Osteoblast (primary cell): ENCODE results near the gene EFCAB8. TPM values are rescaled to one million over a fixed set of nuclear protein-coding genes. Genes with fewer than 3 reads are reported as not detected.

Source experiments
- DNase-seq: peaks from one replicate; pipeline ENCODE4 v3.0.0; 2011; ENCODE audit warnings: low spot score, mixed read lengths; ENCODE audit not compliant: insufficient read length; ENCODE audit errors: missing footprints
- H2AFZ ChIP-seq: 2 replicates; pipeline ENCODE4 v1.6.0; 2011; ENCODE audit warnings: mild to moderate bottlenecking, low read length
- H3K27ac ChIP-seq: 2 replicates; pipeline ENCODE4 v1.5.1; 2011; ENCODE audit warnings: mild to moderate bottlenecking, low read depth, low read length, moderate library complexity
- H3K27me3 ChIP-seq: 2 replicates; pipeline ENCODE4 v1.6.0; 2012; ENCODE audit warnings: mild to moderate bottlenecking, control low read depth, inconsistent platforms, low read length, moderate library complexity; ENCODE audit not compliant: insufficient read depth
- H3K36me3 ChIP-seq: 2 replicates; pipeline ENCODE4 v1.5.1; 2011; ENCODE audit warnings: mild to moderate bottlenecking, low read length, control low read depth, moderate library complexity; ENCODE audit not compliant: insufficient read depth
- H3K4me1 ChIP-seq: 2 replicates; pipeline ENCODE4 v1.5.1; 2011; ENCODE audit warnings: mild to moderate bottlenecking, low read length, control low read depth, moderate library complexity; ENCODE audit not compliant: insufficient read depth
- H3K4me2 ChIP-seq: 2 replicates; pipeline ENCODE4 v1.6.0; 2011; ENCODE audit warnings: mild to moderate bottlenecking, low read length; ENCODE audit not compliant: insufficient read depth
- H3K4me3 ChIP-seq: fragments of 200-600 bp; sonication (generic); 3 replicates; pipeline ENCODE4 v1.5.1; 2012; ENCODE audit warnings: mild to moderate bottlenecking, low read length, inconsistent platforms; ENCODE audit not compliant: insufficient read depth
- H3K79me2 ChIP-seq: 2 replicates; pipeline ENCODE4 v1.6.0; 2012; ENCODE audit warnings: mild to moderate bottlenecking, low read length, control low read depth, inconsistent platforms; ENCODE audit not compliant: insufficient read depth
- H3K9me3 ChIP-seq: 2 replicates; pipeline ENCODE4 v1.5.1; 2011; ENCODE audit warnings: low read depth, low read length, control low read depth
- H4K20me1 ChIP-seq: 2 replicates; pipeline ENCODE4 v1.6.0; 2012; ENCODE audit warnings: mild to moderate bottlenecking, low read length, control low read depth; ENCODE audit not compliant: insufficient read depth
- total RNA-seq: library from RNA; depleted of rRNA; stranded (reverse); fragments of >200 nt; gene quantifications from 2 replicates; pipeline ENCODE4 v1.2.3, GENCODE V29; 2012
- TF ChIP-seq, protein P1 (sequence below): IDR thresholded peaks from 2 replicates; pipeline ENCODE4 v1.5.1; 2011; ENCODE audit warnings: mild to moderate bottlenecking, low read depth, low read length, moderate library complexity; ENCODE audit errors: extremely low read depth

The EFCAB8 gene
- total RNA-seq, 1 donor: 1.4 TPM

DNA sequence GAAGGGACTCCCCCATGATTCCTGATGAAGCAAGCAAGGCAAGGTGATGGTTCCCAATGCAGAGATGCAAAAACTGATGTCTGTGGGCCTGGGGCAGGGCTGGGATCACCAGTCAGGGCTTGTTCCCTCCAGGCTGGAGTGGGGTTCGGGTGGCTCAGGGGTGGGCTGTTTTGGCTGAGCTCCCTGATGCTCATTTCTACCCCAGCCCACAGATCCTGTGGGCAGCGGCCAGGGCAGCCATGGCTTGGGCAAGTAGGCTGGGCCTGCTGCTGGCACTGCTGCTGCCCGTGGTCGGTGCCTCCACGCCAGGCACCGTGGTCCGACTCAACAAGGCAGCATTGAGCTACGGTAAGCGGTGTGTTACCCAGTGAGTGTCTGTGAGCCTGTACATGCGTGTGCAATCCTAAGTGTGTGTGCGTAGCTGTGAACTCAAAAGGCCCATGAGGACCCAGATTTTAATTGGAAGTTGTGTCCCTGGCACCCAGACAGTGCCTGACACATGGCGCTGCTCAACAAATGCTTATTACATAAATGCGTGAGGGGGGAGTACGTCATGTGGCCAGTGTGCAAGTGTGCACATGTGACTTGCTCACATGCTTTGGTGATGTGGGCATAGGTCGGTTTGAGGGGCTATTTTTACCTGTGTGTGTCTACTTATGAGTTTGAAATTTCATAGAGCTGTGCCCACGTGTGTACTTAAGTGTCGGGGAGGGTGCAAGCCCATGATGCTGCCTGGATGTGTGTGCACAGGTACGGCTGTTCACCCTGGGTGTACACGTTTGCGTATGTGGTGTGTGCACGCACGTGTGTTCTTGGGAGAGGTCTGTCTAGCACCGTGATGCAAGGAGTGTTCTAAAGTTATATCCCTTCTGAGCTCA, 149.9 kb downstream of the EFCAB8 start:
- peak; percentile 58 for DNase-seq
- no peaks in the 10 kb centered on the region for H3K36me3 ChIP-seq
- H3K4me3 ChIP-seq: no peak overlapping the region
- H3K4me2 ChIP-seq: no peak overlapping the region
- no peak overlapping the region for H3K27ac ChIP-seq
- H4K20me1 ChIP-seq: no peaks in the 10 kb centered on the region
- no peak overlapping the region for H2AFZ ChIP-seq
- H3K27me3 ChIP-seq: peaks cover 5% of the 10 kb centered on the region
- H3K79me2 ChIP-seq: no peaks in the 10 kb centered on the region
- TF ChIP-seq, protein P1, sequence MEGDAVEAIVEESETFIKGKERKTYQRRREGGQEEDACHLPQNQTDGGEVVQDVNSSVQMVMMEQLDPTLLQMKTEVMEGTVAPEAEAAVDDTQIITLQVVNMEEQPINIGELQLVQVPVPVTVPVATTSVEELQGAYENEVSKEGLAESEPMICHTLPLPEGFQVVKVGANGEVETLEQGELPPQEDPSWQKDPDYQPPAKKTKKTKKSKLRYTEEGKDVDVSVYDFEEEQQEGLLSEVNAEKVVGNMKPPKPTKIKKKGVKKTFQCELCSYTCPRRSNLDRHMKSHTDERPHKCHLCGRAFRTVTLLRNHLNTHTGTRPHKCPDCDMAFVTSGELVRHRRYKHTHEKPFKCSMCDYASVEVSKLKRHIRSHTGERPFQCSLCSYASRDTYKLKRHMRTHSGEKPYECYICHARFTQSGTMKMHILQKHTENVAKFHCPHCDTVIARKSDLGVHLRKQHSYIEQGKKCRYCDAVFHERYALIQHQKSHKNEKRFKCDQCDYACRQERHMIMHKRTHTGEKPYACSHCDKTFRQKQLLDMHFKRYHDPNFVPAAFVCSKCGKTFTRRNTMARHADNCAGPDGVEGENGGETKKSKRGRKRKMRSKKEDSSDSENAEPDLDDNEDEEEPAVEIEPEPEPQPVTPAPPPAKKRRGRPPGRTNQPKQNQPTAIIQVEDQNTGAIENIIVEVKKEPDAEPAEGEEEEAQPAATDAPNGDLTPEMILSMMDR: no peak
- H3K9me3 ChIP-seq: no peaks in the 10 kb centered on the region
- no peaks in the 10 kb centered on the region for H3K4me1 ChIP-seq

DNA sequence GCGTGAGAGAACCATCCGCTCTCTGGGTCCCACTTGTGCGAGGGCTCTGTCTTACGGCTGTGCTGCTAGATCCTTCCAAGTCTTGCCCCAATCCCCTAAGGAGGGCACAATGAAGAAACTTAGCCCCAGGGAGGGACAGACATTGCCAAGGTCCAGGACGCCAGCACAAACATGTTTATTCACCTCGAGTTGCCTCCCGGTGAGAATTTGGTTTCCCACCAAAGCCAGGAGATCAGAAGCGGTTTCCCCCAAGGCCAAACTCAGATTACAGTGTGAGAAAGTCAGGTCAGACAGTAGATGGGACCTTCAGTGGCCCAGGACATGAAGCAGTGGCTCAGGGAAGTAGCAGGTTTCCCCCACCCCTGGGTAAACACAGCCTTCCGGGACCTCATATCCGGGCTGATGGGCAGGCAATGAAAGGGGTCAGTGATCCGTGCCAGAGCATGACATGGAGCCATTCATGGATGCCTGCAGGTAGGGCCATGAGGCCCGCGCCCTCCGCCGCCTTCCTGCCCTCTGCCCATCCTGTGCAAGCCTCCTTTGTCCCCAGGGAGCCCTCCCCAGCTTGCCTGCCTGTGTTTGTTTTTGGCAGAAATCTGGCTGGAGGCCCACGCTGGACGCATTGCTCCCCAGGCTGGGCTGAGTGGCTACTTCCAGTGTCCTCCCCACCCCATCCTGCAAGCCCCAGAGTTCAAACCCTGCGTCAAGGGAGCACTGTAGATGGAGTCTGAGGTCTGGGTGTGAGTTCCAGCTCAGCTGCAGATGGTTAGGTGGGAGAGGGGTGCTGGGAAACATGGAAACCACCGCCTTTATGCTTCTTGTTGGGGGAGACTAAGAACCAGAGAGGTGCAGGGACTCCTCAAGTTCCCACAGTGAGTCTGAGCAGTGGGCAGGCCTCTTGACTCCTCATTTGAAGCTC, 150.8 kb downstream of the EFCAB8 start:
- Histone ChIP-seq H3K4me2 (no peak overlapping the region), H3K9me3 (no peaks in the 10 kb centered on the region), H2AFZ (no peak overlapping the region), H3K4me1 (no peaks in the 10 kb centered on the region), H3K27me3 (peaks cover 5% of the 10 kb centered on the region), H3K79me2 (no peaks in the 10 kb centered on the region), H3K36me3 (no peaks in the 10 kb centered on the region), H3K4me3 (no peak overlapping the region), H4K20me1 (no peaks in the 10 kb centered on the region), H3K27ac (no peak overlapping the region)
- DNase-seq: peak; percentile 77
- TF ChIP-seq, protein P1: no peak

GRCh38 chr20:33010133-33010504, 151.4 kb downstream of the EFCAB8 start:
- Histone ChIP-seq H3K36me3 (no peaks in the 10 kb centered on the region), H4K20me1 (no peaks in the 10 kb centered on the region), H3K4me3 (no peak overlapping the region), H3K79me2 (no peaks in the 10 kb centered on the region), H3K27ac (no peak overlapping the region), H3K4me2 (no peak overlapping the region), H2AFZ (no peak overlapping the region), H3K27me3 (peaks cover 5% of the 10 kb centered on the region), H3K9me3 (no peaks in the 10 kb centered on the region), H3K4me1 (no peaks in the 10 kb centered on the region)
- peak; percentile 13 for DNase-seq
- TF ChIP-seq, protein P1: no peak
